ENCODE measurements around the gene CDK6. TPM values are rescaled to one million over a fixed set of nuclear protein-coding genes. Genes with fewer than 3 reads are reported as not detected.

Gene CDK6
- total RNA-seq, 1 donor = 45.6 TPM

DNA sequence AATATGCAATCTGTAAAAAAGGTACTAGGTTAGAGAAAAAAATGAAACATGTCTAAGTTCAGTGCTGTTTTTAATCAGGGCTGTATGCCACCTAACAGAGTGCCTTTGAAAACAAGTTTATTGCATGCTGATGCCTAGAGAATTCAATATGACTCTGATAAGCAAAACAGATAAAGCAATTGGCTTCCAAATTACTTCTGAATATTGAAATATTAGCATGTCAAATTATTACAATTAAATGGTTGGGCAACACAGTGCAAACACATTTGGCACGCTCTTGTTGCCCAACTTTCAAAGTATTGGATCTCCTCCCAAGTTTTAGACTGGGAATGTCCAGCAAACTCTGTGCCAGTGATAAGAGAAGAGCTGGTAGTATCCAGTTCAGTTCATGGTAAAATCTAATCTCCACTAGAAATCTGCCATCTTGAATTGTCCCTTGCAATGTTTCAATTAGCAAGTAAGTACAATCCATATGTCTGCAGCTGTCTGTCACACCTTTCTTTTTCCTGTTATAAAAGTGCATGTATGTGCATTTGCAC lies 181.0 kb downstream of the CDK6 start:
- H3K27me3 ChIP-seq (ENCODE audit: insufficient read depth, low read length) = no peaks in the 10 kb centered on the region
- DNase-seq (ENCODE audit: insufficient read length, low spot score, missing footprints) = no peak
- H3K9me3 ChIP-seq (ENCODE audit: low read depth, low read length) = no peaks in the 10 kb centered on the region
- peaks cover 49% of the 10 kb centered on the region for H3K79me2 ChIP-seq (ENCODE audit: insufficient read depth, low read length)
- H3K4me1 ChIP-seq (ENCODE audit: insufficient read depth, low read length) = no peaks in the 10 kb centered on the region
- no peak overlapping the region for H3K4me2 ChIP-seq (ENCODE audit: insufficient read depth, low read length)
- no peak overlapping the region for H2AFZ ChIP-seq (ENCODE audit: low read length)
- TF ChIP-seq, protein P1, sequence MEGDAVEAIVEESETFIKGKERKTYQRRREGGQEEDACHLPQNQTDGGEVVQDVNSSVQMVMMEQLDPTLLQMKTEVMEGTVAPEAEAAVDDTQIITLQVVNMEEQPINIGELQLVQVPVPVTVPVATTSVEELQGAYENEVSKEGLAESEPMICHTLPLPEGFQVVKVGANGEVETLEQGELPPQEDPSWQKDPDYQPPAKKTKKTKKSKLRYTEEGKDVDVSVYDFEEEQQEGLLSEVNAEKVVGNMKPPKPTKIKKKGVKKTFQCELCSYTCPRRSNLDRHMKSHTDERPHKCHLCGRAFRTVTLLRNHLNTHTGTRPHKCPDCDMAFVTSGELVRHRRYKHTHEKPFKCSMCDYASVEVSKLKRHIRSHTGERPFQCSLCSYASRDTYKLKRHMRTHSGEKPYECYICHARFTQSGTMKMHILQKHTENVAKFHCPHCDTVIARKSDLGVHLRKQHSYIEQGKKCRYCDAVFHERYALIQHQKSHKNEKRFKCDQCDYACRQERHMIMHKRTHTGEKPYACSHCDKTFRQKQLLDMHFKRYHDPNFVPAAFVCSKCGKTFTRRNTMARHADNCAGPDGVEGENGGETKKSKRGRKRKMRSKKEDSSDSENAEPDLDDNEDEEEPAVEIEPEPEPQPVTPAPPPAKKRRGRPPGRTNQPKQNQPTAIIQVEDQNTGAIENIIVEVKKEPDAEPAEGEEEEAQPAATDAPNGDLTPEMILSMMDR (IDR thresholded peaks at IDR 0.05; ENCODE audit: extremely low read depth, low read depth, low read length) = no peak
- no peaks in the 10 kb centered on the region for H4K20me1 ChIP-seq (ENCODE audit: insufficient read depth, low read length)
- H3K27ac ChIP-seq (ENCODE audit: low read depth, low read length) = no peak overlapping the region
- no peak overlapping the region for H3K4me3 ChIP-seq (ENCODE audit: insufficient read depth, low read length)
- no peaks in the 10 kb centered on the region for H3K36me3 ChIP-seq (ENCODE audit: insufficient read depth, low read length)

DNA sequence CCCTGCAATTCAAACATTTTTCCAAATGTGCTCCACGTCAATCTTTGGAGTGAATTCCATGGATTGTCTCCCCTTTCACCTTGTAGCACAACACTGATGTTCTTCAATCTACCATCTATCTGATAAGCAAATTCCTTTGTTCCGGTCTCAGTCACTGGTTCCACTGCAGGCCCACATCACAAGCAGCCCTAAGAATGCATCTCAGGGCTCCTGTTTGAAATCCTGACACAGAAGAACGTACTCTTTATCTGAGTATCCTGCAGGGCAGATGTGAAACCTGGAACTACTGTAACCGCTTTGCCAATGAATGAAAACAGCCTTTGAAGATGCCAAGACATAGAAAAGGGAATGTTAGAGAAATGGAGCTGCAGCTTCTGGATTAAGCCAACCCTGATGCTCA lies 183.2 kb downstream of the CDK6 start:
- Histone ChIP-seq H2AFZ (ENCODE audit: low read length) (no peak overlapping the region), H3K4me2 (ENCODE audit: insufficient read depth, low read length) (no peak overlapping the region), H3K27ac (ENCODE audit: low read depth, low read length) (no peak overlapping the region), H3K4me3 (ENCODE audit: insufficient read depth, low read length) (no peak overlapping the region), H3K27me3 (ENCODE audit: insufficient read depth, low read length) (no peaks in the 10 kb centered on the region), H3K4me1 (ENCODE audit: insufficient read depth, low read length) (no peaks in the 10 kb centered on the region), H3K9me3 (ENCODE audit: low read depth, low read length) (no peaks in the 10 kb centered on the region), H3K79me2 (ENCODE audit: insufficient read depth, low read length) (peaks cover 55% of the 10 kb centered on the region), H4K20me1 (ENCODE audit: insufficient read depth, low read length) (peaks cover 1% of the 10 kb centered on the region), H3K36me3 (ENCODE audit: insufficient read depth, low read length) (no peaks in the 10 kb centered on the region)
- DNase-seq (ENCODE audit: insufficient read length, low spot score, missing footprints) = no peak
- TF ChIP-seq, protein P1 (IDR thresholded peaks at IDR 0.05; ENCODE audit: extremely low read depth, low read depth, low read length) = no peak

DNA sequence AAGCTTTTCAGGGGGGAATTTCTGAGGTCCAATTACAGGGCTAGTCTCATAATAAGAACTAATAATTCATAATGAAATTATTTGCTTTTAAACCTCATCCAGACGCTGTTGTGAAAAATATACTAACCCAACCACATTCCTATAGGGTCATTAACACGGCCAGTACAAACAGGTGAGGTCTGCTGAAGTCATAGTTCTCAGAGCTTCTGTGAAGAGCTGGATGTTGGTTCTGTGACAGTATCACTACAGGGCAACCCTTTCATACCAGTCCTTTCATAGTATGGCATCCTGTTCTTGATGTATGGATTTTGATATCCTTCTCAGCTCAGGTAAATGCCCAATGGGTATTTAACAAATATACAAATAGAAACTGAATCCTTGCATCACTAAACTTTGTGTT lies 183.8 kb downstream of the CDK6 start:
- no peaks in the 10 kb centered on the region for H3K9me3 ChIP-seq (ENCODE audit: low read depth, low read length)
- no peak for DNase-seq (ENCODE audit: insufficient read length, low spot score, missing footprints)
- no peaks in the 10 kb centered on the region for H3K4me1 ChIP-seq (ENCODE audit: insufficient read depth, low read length)
- H3K79me2 ChIP-seq (ENCODE audit: insufficient read depth, low read length) = peaks cover 59% of the 10 kb centered on the region
- no peak overlapping the region for H3K4me2 ChIP-seq (ENCODE audit: insufficient read depth, low read length)
- no peak overlapping the region for H3K27ac ChIP-seq (ENCODE audit: low read depth, low read length)
- TF ChIP-seq, protein P1 (IDR thresholded peaks at IDR 0.05; ENCODE audit: extremely low read depth, low read depth, low read length) = no peak
- H4K20me1 ChIP-seq (ENCODE audit: insufficient read depth, low read length) = peaks cover 3% of the 10 kb centered on the region
- no peak overlapping the region for H2AFZ ChIP-seq (ENCODE audit: low read length)
- no peak overlapping the region for H3K4me3 ChIP-seq (ENCODE audit: insufficient read depth, low read length)
- no peaks in the 10 kb centered on the region for H3K27me3 ChIP-seq (ENCODE audit: insufficient read depth, low read length)
- no peaks in the 10 kb centered on the region for H3K36me3 ChIP-seq (ENCODE audit: insufficient read depth, low read length)

DNA sequence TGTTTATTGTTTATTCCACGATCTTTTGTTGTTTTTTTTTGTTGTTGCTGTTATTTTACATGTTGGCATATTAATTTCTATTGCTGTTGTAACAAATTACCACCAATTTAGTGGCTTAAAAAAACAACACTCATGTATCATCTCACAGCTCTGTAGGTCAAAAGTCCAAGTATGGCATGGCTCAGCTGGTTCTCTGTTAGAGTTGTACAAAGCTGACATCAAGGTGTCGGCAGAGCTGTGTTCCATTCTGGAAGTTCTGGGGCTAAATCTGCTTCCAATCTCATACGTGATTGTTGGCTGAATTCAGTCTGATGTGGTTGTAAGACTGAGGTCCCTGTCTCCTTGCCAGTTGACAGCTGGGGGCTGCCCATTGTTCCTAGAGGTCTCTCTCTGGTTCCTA lies 186.0 kb downstream of the CDK6 start:
- Histone ChIP-seq H3K4me1 (ENCODE audit: insufficient read depth, low read length) (peaks cover 8% of the 10 kb centered on the region), H3K4me3 (ENCODE audit: insufficient read depth, low read length) (no peak overlapping the region), H3K27ac (ENCODE audit: low read depth, low read length) (no peak overlapping the region), H3K27me3 (ENCODE audit: insufficient read depth, low read length) (no peaks in the 10 kb centered on the region), H3K79me2 (ENCODE audit: insufficient read depth, low read length) (peaks cover 52% of the 10 kb centered on the region), H2AFZ (ENCODE audit: low read length) (no peak overlapping the region), H3K4me2 (ENCODE audit: insufficient read depth, low read length) (no peak overlapping the region), H4K20me1 (ENCODE audit: insufficient read depth, low read length) (peaks cover 3% of the 10 kb centered on the region), H3K9me3 (ENCODE audit: low read depth, low read length) (no peaks in the 10 kb centered on the region), H3K36me3 (ENCODE audit: insufficient read depth, low read length) (no peaks in the 10 kb centered on the region)
- DNase-seq (ENCODE audit: insufficient read length, low spot score, missing footprints) = no peak
- TF ChIP-seq, protein P1 (IDR thresholded peaks at IDR 0.05; ENCODE audit: extremely low read depth, low read depth, low read length) = no peak
